ENCODE measurements around the gene PPP1R9B.

PPP1R9B gene

DNA sequence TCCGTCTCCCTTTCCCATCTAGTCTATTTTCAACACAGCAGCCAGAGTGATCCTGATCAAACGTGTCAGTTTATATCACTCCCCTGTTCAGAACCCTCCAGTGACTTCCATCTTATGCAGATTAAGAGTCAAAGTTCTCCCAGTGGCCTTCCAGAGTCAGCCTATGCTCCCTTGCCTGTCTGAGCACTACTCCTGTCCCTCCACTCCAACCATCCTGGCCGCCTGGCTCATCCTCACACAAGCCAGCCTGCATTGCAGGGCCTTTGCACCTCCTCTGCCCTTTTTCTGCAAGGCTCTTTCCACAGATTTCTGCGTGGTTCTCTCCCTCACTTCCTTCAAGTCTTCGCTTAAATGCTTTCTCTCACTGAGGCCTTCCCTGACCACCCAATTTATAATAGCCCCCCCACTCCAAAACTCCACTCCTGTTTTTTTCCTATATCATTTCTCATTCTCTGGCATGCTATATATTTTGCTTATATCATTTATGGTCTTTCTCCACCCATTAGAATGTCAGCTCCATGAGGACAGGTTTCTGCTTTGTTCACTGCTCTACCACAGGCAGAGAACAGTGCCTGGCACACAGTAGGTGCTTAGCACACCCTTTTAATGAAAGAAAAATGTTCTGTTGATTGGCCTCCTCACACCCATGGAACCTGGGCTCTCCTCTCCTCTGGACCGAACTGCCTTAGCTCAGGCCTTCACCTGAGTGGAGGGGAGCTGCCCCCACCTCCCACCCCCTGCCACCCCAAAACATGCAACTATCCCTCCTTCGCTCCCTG is 29.8 kb downstream of the PPP1R9B start:
- no peaks in the 10 kb centered on the region for H3K36me3 ChIP-seq (replicated peaks; ENCODE audit: low read depth, low read length)
- H3K27me3 ChIP-seq (ENCODE audit: low read depth, low read length): peaks cover 11% of the 10 kb centered on the region

DNA sequence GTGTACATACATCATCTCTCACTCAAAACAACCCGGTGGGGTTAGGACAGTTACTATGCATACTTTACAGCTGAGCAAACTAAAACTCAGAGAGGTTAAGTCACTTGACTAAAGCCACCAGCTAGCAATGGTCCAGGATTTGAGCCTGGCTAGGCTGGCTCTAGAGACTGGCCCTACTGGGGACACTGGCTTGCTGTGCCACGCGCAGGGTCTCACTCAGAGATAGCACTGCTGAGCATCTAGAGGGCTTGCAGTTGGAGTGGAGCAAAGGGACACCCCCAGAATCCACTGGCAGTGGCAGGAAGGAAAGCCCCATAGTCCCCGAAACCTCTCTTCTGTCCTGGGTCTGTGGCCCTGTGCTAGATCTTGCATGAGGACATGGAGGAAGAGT is 31.7 kb downstream of the PPP1R9B start:
- no peak overlapping the region for H3K4me3 ChIP-seq (ENCODE audit: low read length)
- H3K27me3 ChIP-seq (ENCODE audit: low read depth, low read length): peaks cover 11% of the 10 kb centered on the region
- no peak overlapping the region for H3K27ac ChIP-seq (ENCODE audit: low read length)
- no peaks in the 10 kb centered on the region for H3K9me3 ChIP-seq (ENCODE audit: insufficient read depth, low read length)
- H3K9ac ChIP-seq (ENCODE audit: low read length): no peak overlapping the region
- H3K4me2 ChIP-seq (ENCODE audit: low read length): no peak overlapping the region
- 0 out of 2 replicates have a peak, but pooled peaks cover 6% of the 10 kb centered on the region for H3K4me1 ChIP-seq (ENCODE audit: low read length)
- H2AFZ ChIP-seq (ENCODE audit: low read depth, low read length): no peak overlapping the region
- no peaks in the 10 kb centered on the region for H4K20me1 ChIP-seq (ENCODE audit: insufficient read depth, low read length)
- no peak for TF ChIP-seq EZH2phosphoT487 (IDR thresholded peaks at IDR 0.05; ENCODE audit: low read depth)
- TF ChIP-seq, protein P1, sequence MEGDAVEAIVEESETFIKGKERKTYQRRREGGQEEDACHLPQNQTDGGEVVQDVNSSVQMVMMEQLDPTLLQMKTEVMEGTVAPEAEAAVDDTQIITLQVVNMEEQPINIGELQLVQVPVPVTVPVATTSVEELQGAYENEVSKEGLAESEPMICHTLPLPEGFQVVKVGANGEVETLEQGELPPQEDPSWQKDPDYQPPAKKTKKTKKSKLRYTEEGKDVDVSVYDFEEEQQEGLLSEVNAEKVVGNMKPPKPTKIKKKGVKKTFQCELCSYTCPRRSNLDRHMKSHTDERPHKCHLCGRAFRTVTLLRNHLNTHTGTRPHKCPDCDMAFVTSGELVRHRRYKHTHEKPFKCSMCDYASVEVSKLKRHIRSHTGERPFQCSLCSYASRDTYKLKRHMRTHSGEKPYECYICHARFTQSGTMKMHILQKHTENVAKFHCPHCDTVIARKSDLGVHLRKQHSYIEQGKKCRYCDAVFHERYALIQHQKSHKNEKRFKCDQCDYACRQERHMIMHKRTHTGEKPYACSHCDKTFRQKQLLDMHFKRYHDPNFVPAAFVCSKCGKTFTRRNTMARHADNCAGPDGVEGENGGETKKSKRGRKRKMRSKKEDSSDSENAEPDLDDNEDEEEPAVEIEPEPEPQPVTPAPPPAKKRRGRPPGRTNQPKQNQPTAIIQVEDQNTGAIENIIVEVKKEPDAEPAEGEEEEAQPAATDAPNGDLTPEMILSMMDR (IDR thresholded peaks at IDR 0.05; ENCODE audit: low read depth, low read length): no peak
- no peaks in the 10 kb centered on the region for H3K36me3 ChIP-seq (replicated peaks; ENCODE audit: low read depth, low read length)
- H3K79me2 ChIP-seq (ENCODE audit: low read length): no peaks in the 10 kb centered on the region

More for the DNA sequence above, 29.8 kb downstream of the PPP1R9B start:
- no peaks in the 10 kb centered on the region for H3K9me3 ChIP-seq (ENCODE audit: insufficient read depth, low read length)
- H2AFZ ChIP-seq (ENCODE audit: low read depth, low read length): no peak overlapping the region
- H3K4me2 ChIP-seq (ENCODE audit: low read length): no peak overlapping the region
- H3K4me1 ChIP-seq (ENCODE audit: low read length): no peaks in the 10 kb centered on the region
- no peak overlapping the region for H3K27ac ChIP-seq (ENCODE audit: low read length)
- H3K4me3 ChIP-seq (ENCODE audit: low read length): no peak overlapping the region
- no peaks in the 10 kb centered on the region for H4K20me1 ChIP-seq (ENCODE audit: insufficient read depth, low read length)
- H3K79me2 ChIP-seq (ENCODE audit: low read length): no peaks in the 10 kb centered on the region
- no peak overlapping the region for H3K9ac ChIP-seq (ENCODE audit: low read length)
- TF ChIP-seq EZH2phosphoT487 (IDR thresholded peaks at IDR 0.05; ENCODE audit: low read depth): no peak
- TF ChIP-seq, protein P1 (IDR thresholded peaks at IDR 0.05; ENCODE audit: low read depth, low read length): no peak

DNA sequence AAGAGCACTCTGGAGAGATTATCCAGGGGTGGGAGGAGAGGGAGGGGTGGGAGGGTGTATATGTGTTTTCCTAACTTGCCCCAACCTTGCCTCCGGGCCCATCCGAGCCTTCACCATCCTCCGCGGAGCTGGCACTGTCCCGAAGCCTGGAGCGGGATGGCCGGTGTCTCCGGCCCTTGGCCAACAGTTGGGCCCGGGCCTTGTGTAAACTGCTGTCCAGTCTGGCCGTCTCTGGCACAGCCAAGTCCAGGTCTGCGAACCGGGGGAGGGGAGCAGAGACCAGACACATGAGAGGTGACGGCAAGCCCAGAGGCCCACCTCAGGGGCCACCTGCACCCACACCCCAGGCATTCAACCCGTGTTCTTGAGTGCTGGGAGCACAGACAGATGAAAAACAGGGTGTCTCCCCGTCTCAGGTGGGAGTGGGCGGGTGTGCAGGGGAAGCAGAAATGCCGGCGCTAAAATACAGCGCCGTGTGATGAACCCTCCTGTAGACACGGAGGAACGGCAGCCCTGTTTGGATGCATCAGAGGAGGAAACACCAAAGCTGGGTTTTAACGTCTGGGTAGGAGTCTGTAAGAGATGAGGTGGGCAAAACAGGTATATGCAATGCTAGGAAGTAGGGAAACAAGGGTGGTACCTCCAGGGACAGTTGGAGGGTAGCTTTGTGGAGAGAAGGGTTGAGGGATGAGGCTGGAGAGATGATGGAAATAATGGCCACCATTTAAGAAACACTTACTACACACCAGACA is 32.2 kb downstream of the PPP1R9B start:
- Histone ChIP-seq H3K4me2 (ENCODE audit: low read length) (no peak overlapping the region), H3K27ac (ENCODE audit: low read length) (no peak overlapping the region), H3K79me2 (ENCODE audit: low read length) (no peaks in the 10 kb centered on the region), H4K20me1 (ENCODE audit: insufficient read depth, low read length) (no peaks in the 10 kb centered on the region), H2AFZ (ENCODE audit: low read depth, low read length) (no peak overlapping the region), H3K9me3 (ENCODE audit: insufficient read depth, low read length) (no peaks in the 10 kb centered on the region), H3K9ac (ENCODE audit: low read length) (no peak overlapping the region), H3K36me3 (replicated peaks; ENCODE audit: low read depth, low read length) (no peaks in the 10 kb centered on the region), H3K4me3 (ENCODE audit: low read length) (no peak overlapping the region), H3K4me1 (ENCODE audit: low read length) (0 out of 2 replicates have a peak, but pooled peaks cover 6% of the 10 kb centered on the region), H3K27me3 (ENCODE audit: low read depth, low read length) (peaks cover 11% of the 10 kb centered on the region)
- no peak for TF ChIP-seq EZH2phosphoT487 (IDR thresholded peaks at IDR 0.05; ENCODE audit: low read depth)
- TF ChIP-seq, protein P1 (IDR thresholded peaks at IDR 0.05; ENCODE audit: low read depth, low read length): no peak

All from OCI-LY3 (cell line).